HL-60 (cell line): Measurements from ENCODE around the gene ACTN4.

Experiments
- POLR2AphosphoS5 ChIP-seq: IDR thresholded peaks from 2 replicates; pipeline ENCODE4 v1.6.1; 2012; ENCODE audit warnings: low read depth
- TF ChIP-seq, protein P1 (sequence below): IDR thresholded peaks from one replicate; pipeline ENCODE4 v1.5.1; 2011; ENCODE audit warnings: low read length, control low read depth, inconsistent platforms; ENCODE audit not compliant: insufficient read depth

DNA sequence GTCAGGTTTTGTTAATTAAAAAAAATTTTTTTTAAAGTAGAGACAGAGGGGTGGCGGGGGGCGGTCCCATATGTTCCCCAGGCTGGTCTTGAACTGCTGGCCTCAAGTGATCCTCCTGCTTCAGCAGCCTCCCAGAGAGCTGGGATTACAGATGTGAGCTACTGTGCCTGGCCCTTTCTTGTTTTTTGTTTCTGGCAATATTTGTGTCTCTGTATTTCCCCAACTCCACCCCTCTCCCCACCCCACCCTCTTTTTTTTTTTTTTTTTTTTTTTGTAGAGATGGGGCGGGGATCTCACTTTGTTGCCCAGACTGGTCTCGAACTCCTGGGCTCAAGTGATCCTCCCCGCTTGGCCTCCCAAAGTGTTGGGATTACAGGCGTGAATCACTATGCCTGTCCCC is 97.4 kb downstream of the ACTN4 start:
- TF ChIP-seq POLR2AphosphoS5: no peak
- TF ChIP-seq, protein P1, sequence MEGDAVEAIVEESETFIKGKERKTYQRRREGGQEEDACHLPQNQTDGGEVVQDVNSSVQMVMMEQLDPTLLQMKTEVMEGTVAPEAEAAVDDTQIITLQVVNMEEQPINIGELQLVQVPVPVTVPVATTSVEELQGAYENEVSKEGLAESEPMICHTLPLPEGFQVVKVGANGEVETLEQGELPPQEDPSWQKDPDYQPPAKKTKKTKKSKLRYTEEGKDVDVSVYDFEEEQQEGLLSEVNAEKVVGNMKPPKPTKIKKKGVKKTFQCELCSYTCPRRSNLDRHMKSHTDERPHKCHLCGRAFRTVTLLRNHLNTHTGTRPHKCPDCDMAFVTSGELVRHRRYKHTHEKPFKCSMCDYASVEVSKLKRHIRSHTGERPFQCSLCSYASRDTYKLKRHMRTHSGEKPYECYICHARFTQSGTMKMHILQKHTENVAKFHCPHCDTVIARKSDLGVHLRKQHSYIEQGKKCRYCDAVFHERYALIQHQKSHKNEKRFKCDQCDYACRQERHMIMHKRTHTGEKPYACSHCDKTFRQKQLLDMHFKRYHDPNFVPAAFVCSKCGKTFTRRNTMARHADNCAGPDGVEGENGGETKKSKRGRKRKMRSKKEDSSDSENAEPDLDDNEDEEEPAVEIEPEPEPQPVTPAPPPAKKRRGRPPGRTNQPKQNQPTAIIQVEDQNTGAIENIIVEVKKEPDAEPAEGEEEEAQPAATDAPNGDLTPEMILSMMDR: no peak
